Glutamatergic neuron (in vitro differentiated cells): Measurements from ENCODE around the gene CTNND2. TPM values are rescaled to one million over a fixed set of nuclear protein-coding genes. Genes with fewer than 3 reads are reported as not detected.
"Not testable (repeated sequence)": the region's sequence is repeated elsewhere in the genome, so short reads cannot be mapped to it uniquely, and the experiment has no call there.

Experiments
- DNase-seq: peaks from one replicate; pipeline ENCODE4 v3.0.0; 2022
- H3K27ac Mint-ChIP-seq: one replicate; pipeline ENCODE4 v1.8.0; 2020; ENCODE audit warnings: mild to moderate bottlenecking, mixed read lengths, inconsistent platforms; ENCODE audit not compliant: unreplicated experiment
- H3K27me3 Mint-ChIP-seq: one replicate; pipeline ENCODE4 v1.8.0; 2020; ENCODE audit warnings: mild to moderate bottlenecking, moderate library complexity, mixed read lengths, inconsistent platforms; ENCODE audit not compliant: unreplicated experiment
- H3K36me3 Mint-ChIP-seq: one replicate; pipeline ENCODE4 v1.8.0; 2020; ENCODE audit warnings: mild to moderate bottlenecking, mixed read lengths, inconsistent platforms; ENCODE audit not compliant: unreplicated experiment
- H3K4me1 Mint-ChIP-seq: one replicate; pipeline ENCODE4 v1.8.0; 2020; ENCODE audit warnings: mild to moderate bottlenecking, low read depth, mixed read lengths, inconsistent platforms; ENCODE audit not compliant: unreplicated experiment
- H3K4me3 Mint-ChIP-seq: one replicate; pipeline ENCODE4 v1.8.0; 2020; ENCODE audit warnings: mild to moderate bottlenecking, mixed read lengths, inconsistent platforms; ENCODE audit not compliant: unreplicated experiment
- H3K9me3 Mint-ChIP-seq: one replicate; pipeline ENCODE4 v1.8.0; 2020; ENCODE audit warnings: mild to moderate bottlenecking, moderate library complexity, mixed read lengths, inconsistent platforms; ENCODE audit not compliant: unreplicated experiment
- CTCF ChIP-seq: fragments of 200-600 bp; sonication (generic); IDR thresholded peaks from one replicate; pipeline ENCODE4 v1.5.0; 2021; ENCODE audit not compliant: partially characterized antibody, unreplicated experiment
- total RNA-seq: library from RNA; stranded (reverse); fragmentation: NEBNext Ultra II Directional; extraction: Animal tissue kit (Norgen Biotek cat#: 25700); gene quantifications from one replicate; pipeline ENCODE4 v1.2.1, GENCODE V29; 2021; ENCODE audit not compliant: unreplicated experiment

Gene CTNND2
- total RNA-seq, 1 donor from 2014 or later = 134 TPM

GRCh38 chr5:11324521-11325289, 579.5 kb downstream of the CTNND2 start:
- DNase-seq = no peak
- Mint-ChIP-seq H3K27ac (no peak overlapping the region), H3K4me3 (no peak overlapping the region), H3K9me3 (no peaks in the 10 kb centered on the region), H3K27me3 (peaks cover 1% of the 10 kb centered on the region), H3K36me3 (peaks cover 10% of the 10 kb centered on the region), H3K4me1 (no peaks in the 10 kb centered on the region)
- TF ChIP-seq CTCF = no peak

GRCh38 chr5:11323761-11324160, 580.5 kb downstream of the CTNND2 start:
- no peak for TF ChIP-seq CTCF
- no peak overlapping the region for H3K27ac Mint-ChIP-seq
- H3K4me3 Mint-ChIP-seq = no peak overlapping the region
- H3K9me3 Mint-ChIP-seq = no peaks in the 10 kb centered on the region
- H3K4me1 Mint-ChIP-seq = no peaks in the 10 kb centered on the region
- peaks cover 11% of the 10 kb centered on the region for H3K36me3 Mint-ChIP-seq
- DNase-seq = no peak
- H3K27me3 Mint-ChIP-seq = peaks cover 1% of the 10 kb centered on the region

GRCh38 chr5:11322133-11322532, 582.1 kb downstream of the CTNND2 start:
- Mint-ChIP-seq H3K4me1 (no peaks in the 10 kb centered on the region), H3K4me3 (no peak overlapping the region), H3K27ac (no peak overlapping the region), H3K36me3 (peaks cover 22% of the 10 kb centered on the region), H3K9me3 (no peaks in the 10 kb centered on the region), H3K27me3 (no peaks in the 10 kb centered on the region)
- no peak for TF ChIP-seq CTCF
- DNase-seq = no peak

- Mint-ChIP-seq H3K4me3 (no peak overlapping the region), H3K27ac (no peak overlapping the region), H3K27me3 (no peaks in the 10 kb centered on the region), H3K4me1 (no peaks in the 10 kb centered on the region), H3K9me3 (no peaks in the 10 kb centered on the region), H3K36me3 (peaks cover 14% of the 10 kb centered on the region)
- TF ChIP-seq CTCF = no peak
- no peak for DNase-seq
These were observed 584.2 kb downstream of the CTNND2 start for GRCh38 chr5:11319836-11320580.

GRCh38 chr5:11313694-11314093, 590.6 kb downstream of the CTNND2 start:
- H3K4me3 Mint-ChIP-seq, H3K27ac Mint-ChIP-seq, H3K27me3 Mint-ChIP-seq, H3K4me1 Mint-ChIP-seq, DNase-seq, H3K9me3 Mint-ChIP-seq: not testable (repeated sequence)
- peaks cover 12% of the 10 kb centered on the region for H3K36me3 Mint-ChIP-seq
